IMR-90 (cell line): ENCODE measurements around the gene KLKB1. TPM values are rescaled to one million over a fixed set of nuclear protein-coding genes. Genes with fewer than 3 reads are reported as not detected.

ENCODE experiments used
- ATAC-seq: fragments of 200-7000 bp; cut with Tn5 transposase; 2 replicates; pipeline ENCODE4 v1.9.1; 2020; ENCODE audit warnings: low read depth, mild to moderate bottlenecking, moderate library complexity
- BruUV-seq: library from RNA; stranded (reverse); fragments of 400-500 nt; replicated peaks from 2 replicates; lab custom pipeline; 2021; lab: Mats Ljungman, UMichigan
- CTCF ChIA-PET: fragments of 300-600 bp; formaldehyde crosslinking; extraction: SDS; loops from one replicate; lab custom pipeline; 2021; ENCODE audit warnings: antibody characterized with exemption; lab: Yijun Ruan, JAX
- POLR2A ChIA-PET: fragments of 300-600 bp; sonication (Branson Sonifier 250); formaldehyde crosslinking; loops from one replicate; lab custom pipeline; 2022; ENCODE audit warnings: antibody characterized with exemption; ENCODE audit not compliant: unreplicated experiment; lab: Charles Lee
- DNase-seq: peaks from one replicate; pipeline ENCODE4 v3.0.0; 2013
- H2AFZ ChIP-seq: replicated peaks from 2 replicates; pipeline ENCODE3; 2013; ENCODE audit warnings: low read length, mild to moderate bottlenecking; ENCODE audit not compliant: poor library complexity
- H2AK5ac ChIP-seq: 2 replicates; pipeline ENCODE4 v1.6.1; 2013; ENCODE audit warnings: low read depth, low read length, inconsistent platforms
- H2AK9ac ChIP-seq: replicated peaks from 2 replicates; pipeline ENCODE3; 2013; ENCODE audit warnings: mild to moderate bottlenecking, low read depth, low read length, moderate library complexity; ENCODE audit not compliant: poor library complexity
- H2BK120ac ChIP-seq: 2 replicates; pipeline ENCODE4 v1.6.1; 2013; ENCODE audit warnings: low read depth, low read length, inconsistent platforms
- H2BK15ac ChIP-seq: 3 replicates; pipeline ENCODE4 v1.6.1; 2013; ENCODE audit warnings: low read depth, low read length, inconsistent platforms
- H2BK20ac ChIP-seq: 2 replicates; pipeline ENCODE4 v1.6.1; 2013; ENCODE audit warnings: low read depth, mild to moderate bottlenecking, inconsistent platforms, low read length, moderate library complexity
- H2BK5ac ChIP-seq: 2 replicates; pipeline ENCODE4 v1.6.1; 2013; ENCODE audit warnings: mild to moderate bottlenecking, low read depth, low read length, inconsistent platforms; ENCODE audit not compliant: poor library complexity, severe bottlenecking
- H3K14ac ChIP-seq: replicated peaks from 2 replicates; pipeline ENCODE4 v1.6.1; 2013; ENCODE audit warnings: low read depth, low read length, inconsistent platforms
- H3K18ac ChIP-seq: 2 replicates; pipeline ENCODE4 v1.6.1; 2013; ENCODE audit warnings: low read depth, low read length, control low read depth
- H3K23ac ChIP-seq: 2 replicates; pipeline ENCODE4 v1.6.1; 2013; ENCODE audit warnings: low read depth, low read length, inconsistent platforms
- H3K27ac ChIP-seq: 2 replicates; pipeline ENCODE4 v1.5.1; 2013; ENCODE audit warnings: mild to moderate bottlenecking, control low read depth, low read length; ENCODE audit not compliant: insufficient read depth
- H3K27me3 ChIP-seq: 2 replicates; pipeline ENCODE4 v1.6.1; 2013; ENCODE audit warnings: low read length; ENCODE audit not compliant: control insufficient read depth, insufficient read depth
- H3K36me3 ChIP-seq: 2 replicates; pipeline ENCODE4 v1.6.1; 2013; ENCODE audit warnings: low read length, mixed read lengths; ENCODE audit not compliant: control insufficient read depth, insufficient read depth
- H3K4ac ChIP-seq: 2 replicates; pipeline ENCODE4 v1.6.1; 2013; ENCODE audit warnings: low read depth, low read length, inconsistent platforms
- H3K4me1 ChIP-seq: 2 replicates; pipeline ENCODE4 v1.6.1; 2013; ENCODE audit warnings: low read length, mixed read lengths; ENCODE audit not compliant: control insufficient read depth, insufficient read depth
- H3K4me2 ChIP-seq: 2 replicates; pipeline ENCODE4 v1.6.1; 2013; ENCODE audit warnings: low read depth, mild to moderate bottlenecking, control low read depth, low read length, moderate library complexity
- H3K4me3 ChIP-seq: 2 replicates; pipeline ENCODE4 v1.5.1; 2013; ENCODE audit warnings: low read depth, mild to moderate bottlenecking, control low read depth, low read length, moderate library complexity; ENCODE audit not compliant: insufficient read depth
- H3K56ac ChIP-seq: 2 replicates; pipeline ENCODE4 v1.6.1; 2013; ENCODE audit warnings: low read length, inconsistent platforms; ENCODE audit not compliant: insufficient read depth; ENCODE audit errors: extremely low read depth
- H3K79me1 ChIP-seq, 2 experiments: 2 replicates each; pipeline ENCODE4 v1.6.1; 2013; ENCODE audit warnings: low read length in 2 of 2, inconsistent platforms in 1 of 2, low read depth in 1 of 2
- H3K9ac ChIP-seq: 2 replicates; pipeline ENCODE4 v1.6.1; 2013; ENCODE audit warnings: low read depth, low read length, control low read depth
- H3K9me1 ChIP-seq: 2 replicates; pipeline ENCODE4 v1.6.1; 2013; ENCODE audit warnings: low read length, inconsistent platforms; ENCODE audit not compliant: insufficient read depth
- H3K9me3 ChIP-seq: 2 replicates; pipeline ENCODE4 v1.6.1; 2013; ENCODE audit warnings: low read length; ENCODE audit not compliant: control insufficient read depth, insufficient read depth
- H4K20me1 ChIP-seq: 2 replicates; pipeline ENCODE4 v1.6.1; 2013; ENCODE audit warnings: low read length, inconsistent platforms; ENCODE audit not compliant: insufficient read depth
- H4K5ac ChIP-seq: 2 replicates; pipeline ENCODE4 v1.6.1; 2013; ENCODE audit warnings: mild to moderate bottlenecking, low read depth, low read length, control low read depth
- H4K8ac ChIP-seq, 2 experiments: 2 replicates each; pipeline ENCODE4 v1.6.1; 2013; ENCODE audit warnings: low read depth in 2 of 2, low read length in 2 of 2, control low read depth in 1 of 2, inconsistent platforms in 1 of 2
- H4K91ac ChIP-seq: 2 replicates; pipeline ENCODE4 v1.6.1; 2013; ENCODE audit warnings: low read depth, low read length, inconsistent platforms; ENCODE audit not compliant: insufficient read depth
- BHLHE40 ChIP-seq: fragments of 150-350 bp; IDR thresholded peaks from 2 replicates; pipeline ENCODE4 v1.6.1; 2016; ENCODE audit warnings: mild to moderate bottlenecking, low read depth, low read length
- CHD1 ChIP-seq: IDR thresholded peaks from 2 replicates; pipeline ENCODE4 v1.6.1; 2012; ENCODE audit warnings: low read depth, low read length, improper control_type of control experiment
- FOS ChIP-seq: fragments of 150-350 bp; IDR thresholded peaks from 2 replicates; pipeline ENCODE4 v1.6.1; 2016; ENCODE audit warnings: low read depth, low read length
- MAZ ChIP-seq: IDR thresholded peaks from 2 replicates; pipeline ENCODE4 v1.6.1; 2012; ENCODE audit warnings: low read depth, mild to moderate bottlenecking, low read length, improper control_type of control experiment, moderate library complexity, borderline replicate concordance
- MXI1 ChIP-seq: IDR thresholded peaks from 2 replicates; pipeline ENCODE4 v1.6.1; 2012; ENCODE audit warnings: low read depth, mild to moderate bottlenecking, low read length, moderate library complexity, borderline replicate concordance
- POLR2A ChIP-seq: IDR thresholded peaks from 2 replicates; pipeline ENCODE4 v1.6.1; 2012; ENCODE audit warnings: mild to moderate bottlenecking, low read depth, low read length
- RAD21 ChIP-seq: IDR thresholded peaks from 2 replicates; pipeline ENCODE4 v1.6.1; 2012; ENCODE audit warnings: low read length, improper control_type of control experiment
- RCOR1 ChIP-seq: IDR thresholded peaks from 2 replicates; pipeline ENCODE4 v1.6.1; 2012; ENCODE audit warnings: mild to moderate bottlenecking, low read length, improper control_type of control experiment; ENCODE audit not compliant: insufficient replicate concordance
- RFX5 ChIP-seq: IDR thresholded peaks from 2 replicates; pipeline ENCODE4 v1.8.0; 2012; ENCODE audit warnings: low read depth, mild to moderate bottlenecking, low read length, moderate library complexity
- SMC3 ChIP-seq: fragments of 150-350 bp; IDR thresholded peaks from 2 replicates; pipeline ENCODE4 v1.6.1; 2016; ENCODE audit warnings: low read depth, mild to moderate bottlenecking, antibody characterized with exemption, low read length, moderate library complexity
- whole genome bisulfite sequencing, 2 experiments: methylation state at CpG; one replicate each; pipeline versions ENCODE4 v1.1.5 to v1.1.7; 2013; ENCODE audit warnings: missing lambda C conversion rate in 2 of 2; ENCODE audit not compliant: insufficient read length in 1 of 2; ENCODE audit errors: extremely low coverage in 2 of 2; 5-methylcytosine and 5-hydroxymethylcytosine counted together
- dilution Hi-C: fragments of 300-500 bp; cut with HindIII; formaldehyde crosslinking; loops from one replicate; pipeline ENCODE4 v1.14.3; 2018; ENCODE audit warnings: low sequenced_read_pairs; ENCODE audit not compliant: unreplicated experiment
- in situ Hi-C: fragments of 300-500 bp; cut with MboI; formaldehyde crosslinking; loops from 3 replicates; pipeline ENCODE4 v1.14.3; 2019; ENCODE audit warnings: low sequenced_read_pairs, inconsistent platforms, mixed read lengths
- intact Hi-C: fragments of 100-400 bp; cut with micrococcal nuclease; formaldehyde crosslinking; loops from 2 replicates; pipeline ENCODE4 v1.10.0; 2022
- polyA plus RNA-seq, 3 experiments: library from polyadenylated mRNA; depleted of rRNA; stranded (reverse); fragments of >200 nt; gene quantifications; 2 replicates each; pipeline ENCODE4 v1.2.3, GENCODE V29; 2012; ENCODE audit warnings: low replicate concordance in 1 of 3
- total RNA-seq: library from RNA; depleted of rRNA; stranded (reverse); fragments of >200 nt; gene quantifications from 2 replicates; pipeline ENCODE4 v1.2.3, GENCODE V29; 2012
- TF ChIP-seq, protein P1 (sequence below): conservative IDR thresholded peaks from 2 replicates; pipeline ENCODE4 v1.5.1; 2012; ENCODE audit warnings: mild to moderate bottlenecking, low read depth, low read length, improper control_type of control experiment
- TF ChIP-seq, protein P2 (sequence below): fragments of 150-350 bp; IDR thresholded peaks from 2 replicates; pipeline ENCODE4 v1.6.1; 2017; ENCODE audit warnings: mild to moderate bottlenecking, antibody characterized with exemption, low read length, low read depth

The KLKB1 gene
- total and polyA plus RNA-seq, 2 of the 4 experiments (the other 2 are of a cell fraction) = 0.03 TPM; not detected in 1

DNA sequence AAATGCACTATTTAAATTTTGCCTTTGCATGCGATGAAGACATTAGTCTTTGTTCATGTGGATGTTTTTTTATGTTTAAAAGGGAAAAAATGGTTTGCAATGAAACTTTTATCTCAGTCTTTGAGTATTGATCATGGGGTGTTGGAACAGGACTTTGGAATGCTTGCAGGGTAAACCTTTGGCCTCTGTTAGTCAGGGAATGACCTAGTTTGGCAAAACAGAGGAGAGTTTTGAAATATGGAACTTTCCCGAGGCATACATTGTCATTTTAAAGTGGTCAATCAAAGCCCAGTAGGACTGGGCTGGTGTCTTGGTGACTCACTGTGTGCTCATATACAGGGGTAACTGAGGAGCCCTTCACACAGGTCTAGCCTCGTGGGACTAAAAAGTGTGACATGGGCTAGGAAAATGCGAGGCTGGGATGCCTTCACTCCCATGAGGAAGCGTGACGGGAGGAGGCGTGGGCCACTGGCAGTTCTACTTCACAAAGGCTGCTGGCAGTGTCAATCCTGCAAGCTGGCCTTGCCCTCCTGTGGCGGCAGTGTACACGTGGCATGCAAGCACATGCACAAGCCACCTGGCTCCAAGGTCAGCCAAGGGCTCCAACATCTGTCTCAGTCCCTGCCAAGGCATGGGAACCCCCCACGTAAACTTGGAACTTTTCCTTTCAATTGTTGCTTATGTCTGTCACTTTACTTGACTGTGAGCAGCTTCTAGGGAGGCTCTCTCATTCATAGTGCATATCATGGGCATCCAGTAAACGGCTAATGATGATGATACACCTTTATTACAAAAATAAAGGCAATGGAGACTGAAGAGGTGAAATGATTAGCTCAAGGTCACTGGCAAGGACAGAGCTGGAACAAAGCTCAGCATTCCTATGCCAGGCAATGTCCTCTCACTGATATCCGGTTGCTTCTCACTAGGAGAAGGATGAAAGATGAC, 33.5 kb downstream of the KLKB1 start:
- Histone ChIP-seq H3K9ac (no peak overlapping the region), H3K4me2 (no peak overlapping the region), H3K79me1 (no peaks in the 10 kb centered on the region), H4K5ac (no peak overlapping the region; the same call in 1 of the 2 replicates), H3K36me3 (no peaks in the 10 kb centered on the region), H3K27me3 (no peaks in the 10 kb centered on the region), H3K4ac (no peak overlapping the region), H3K23ac (no peak overlapping the region), H3K56ac (no peak overlapping the region), H3K27ac (peak overlapping the region; percentile 38; the same call in 1 of the 2 replicates), H2BK5ac (no peak overlapping the region), H2BK120ac (peak overlapping the region; percentile 29; the same call in 1 of the 2 replicates), H4K91ac (no peak overlapping the region), H3K14ac (0 out of 2 replicates have a peak overlapping the region, but pooled peaks have one; percentile 53), H3K4me1 (peaks cover 5% of the 10 kb centered on the region; the same call in 1 of the 2 replicates), H3K9me3 (no peaks in the 10 kb centered on the region), H2BK20ac (peak overlapping the region; percentile 32; the same call in 1 of the 2 replicates), H2AK9ac (no peak overlapping the region), H4K20me1 (no peaks in the 10 kb centered on the region), H3K9me1 (peaks cover 4% of the 10 kb centered on the region; the same call in 1 of the 2 replicates), H2AFZ (no peak overlapping the region), H2AK5ac (peak overlapping the region; percentile 46; the same call in 1 of the 2 replicates), H3K4me3 (no peak overlapping the region), H2BK15ac (no peak overlapping the region), H4K8ac (no peak overlapping the region), H3K18ac (peak overlapping the region; percentile 0; the same call in 1 of the 2 replicates)
- peak; percentile 69 for DNase-seq
- peak; percentile 60 for ATAC-seq
- in situ Hi-C loops (no loop called here), intact Hi-C loops (no loop called here), dilution Hi-C loops (no loop called here)
- no TSS peak for BruUV-seq
- POLR2A ChIA-PET = no interaction called here
- TF ChIP-seq RFX5 (no peak), BHLHE40 (no peak), SMC3 (no peak), RCOR1 (no peak), CHD1 (no peak), MAZ (no peak), RAD21 (no peak), POLR2A (no peak), FOS (no peak), MXI1 (no peak)
- TF ChIP-seq, protein P1, sequence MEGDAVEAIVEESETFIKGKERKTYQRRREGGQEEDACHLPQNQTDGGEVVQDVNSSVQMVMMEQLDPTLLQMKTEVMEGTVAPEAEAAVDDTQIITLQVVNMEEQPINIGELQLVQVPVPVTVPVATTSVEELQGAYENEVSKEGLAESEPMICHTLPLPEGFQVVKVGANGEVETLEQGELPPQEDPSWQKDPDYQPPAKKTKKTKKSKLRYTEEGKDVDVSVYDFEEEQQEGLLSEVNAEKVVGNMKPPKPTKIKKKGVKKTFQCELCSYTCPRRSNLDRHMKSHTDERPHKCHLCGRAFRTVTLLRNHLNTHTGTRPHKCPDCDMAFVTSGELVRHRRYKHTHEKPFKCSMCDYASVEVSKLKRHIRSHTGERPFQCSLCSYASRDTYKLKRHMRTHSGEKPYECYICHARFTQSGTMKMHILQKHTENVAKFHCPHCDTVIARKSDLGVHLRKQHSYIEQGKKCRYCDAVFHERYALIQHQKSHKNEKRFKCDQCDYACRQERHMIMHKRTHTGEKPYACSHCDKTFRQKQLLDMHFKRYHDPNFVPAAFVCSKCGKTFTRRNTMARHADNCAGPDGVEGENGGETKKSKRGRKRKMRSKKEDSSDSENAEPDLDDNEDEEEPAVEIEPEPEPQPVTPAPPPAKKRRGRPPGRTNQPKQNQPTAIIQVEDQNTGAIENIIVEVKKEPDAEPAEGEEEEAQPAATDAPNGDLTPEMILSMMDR = no peak
- TF ChIP-seq, protein P2, sequence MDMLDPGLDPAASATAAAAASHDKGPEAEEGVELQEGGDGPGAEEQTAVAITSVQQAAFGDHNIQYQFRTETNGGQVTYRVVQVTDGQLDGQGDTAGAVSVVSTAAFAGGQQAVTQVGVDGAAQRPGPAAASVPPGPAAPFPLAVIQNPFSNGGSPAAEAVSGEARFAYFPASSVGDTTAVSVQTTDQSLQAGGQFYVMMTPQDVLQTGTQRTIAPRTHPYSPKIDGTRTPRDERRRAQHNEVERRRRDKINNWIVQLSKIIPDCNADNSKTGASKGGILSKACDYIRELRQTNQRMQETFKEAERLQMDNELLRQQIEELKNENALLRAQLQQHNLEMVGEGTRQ = no peak
- CTCF ChIA-PET = no interaction called here
- WGBS, 2 experiments = 100% methylated on average over 1 of the region's 12 CpGs; no CpG with 5 or more reads in 1 of the 2 experiments
